ENCODE data around the gene TSPAN14.
A peak's percentile ranks its signal among the peaks of the same experiment; 100 is the strongest.

The TSPAN14 gene

GRCh38 chr10:80506189-80506575 lies 52.1 kb downstream of the TSPAN14 start:
- no peak for DNase-seq

GRCh38 chr10:80506836-80507487 lies 52.9 kb downstream of the TSPAN14 start:
- DNase-seq = no peak

DNA sequence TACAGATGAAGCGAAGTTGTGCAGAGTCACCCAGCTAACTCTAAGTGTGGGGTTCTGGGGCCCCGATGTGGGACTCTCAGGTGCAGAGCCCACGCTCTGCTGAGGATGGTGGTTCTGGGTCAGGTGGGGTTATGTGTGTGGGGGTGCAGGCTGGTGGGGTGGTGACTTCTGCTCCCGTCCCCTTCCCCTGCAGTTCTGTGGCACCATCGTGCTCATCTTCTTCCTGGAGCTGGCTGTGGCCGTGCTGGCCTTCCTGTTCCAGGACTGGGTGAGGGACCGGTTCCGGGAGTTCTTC lies 54.9 kb downstream of the TSPAN14 start:
- DNase-seq = no peak

GRCh38 chr10:80509403-80510161 lies 55.5 kb downstream of the TSPAN14 start:
- peak; percentile 37 to 68 (median 60) for DNase-seq

DNA sequence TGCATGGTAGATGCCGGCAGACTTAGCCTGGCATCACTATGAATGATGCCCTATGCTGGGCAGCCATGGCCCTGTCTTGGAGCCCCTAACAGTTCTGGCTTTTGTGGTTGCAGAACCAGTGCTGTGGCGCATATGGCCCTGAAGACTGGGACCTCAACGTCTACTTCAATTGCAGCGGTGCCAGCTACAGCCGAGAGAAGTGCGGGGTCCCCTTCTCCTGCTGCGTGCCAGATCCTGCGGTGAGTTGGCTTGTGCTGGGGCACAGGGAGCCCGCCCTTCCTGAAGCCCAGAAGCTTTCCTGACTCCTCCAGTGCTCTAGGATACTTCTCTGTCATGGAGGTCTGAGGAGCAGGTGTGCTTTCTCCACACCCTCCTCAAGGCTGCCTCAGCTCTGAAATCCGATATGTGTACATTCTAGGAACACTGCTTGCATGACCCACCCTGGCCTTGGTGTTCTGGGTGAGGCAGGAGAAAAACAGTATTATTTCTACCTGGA lies 58.0 kb downstream of the TSPAN14 start:
- no peak for DNase-seq

GRCh38 chr10:80513106-80513505 lies 59.0 kb downstream of the TSPAN14 start:
- DNase-seq = no peak

DNA sequence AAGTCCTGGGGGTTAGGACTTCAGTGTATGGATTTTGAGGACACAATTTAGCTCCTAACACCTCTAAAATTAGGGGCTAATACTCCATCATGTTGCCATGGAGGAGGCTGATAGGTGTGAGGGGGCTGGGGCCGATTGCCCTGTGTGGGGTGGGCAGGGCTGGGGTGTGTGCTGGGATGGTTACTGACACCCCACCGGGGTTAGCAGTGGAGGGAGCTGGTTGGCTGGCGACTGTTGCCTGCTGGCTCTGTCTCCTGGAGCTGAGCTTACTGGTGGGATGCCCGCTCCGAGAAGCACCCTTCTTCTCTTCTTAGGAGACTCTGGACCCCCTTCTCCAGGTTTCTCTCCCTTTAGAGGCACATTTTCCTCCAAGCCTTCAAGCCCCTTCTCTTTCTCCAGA lies 61.4 kb downstream of the TSPAN14 start:
- DNase-seq = no peak

- DNase-seq = no peak
Measured at GRCh38 chr10:80515941-80516340, 61.8 kb downstream of the TSPAN14 start.

GRCh38 chr10:80516506-80517075 lies 62.5 kb downstream of the TSPAN14 start:
- DNase-seq = no peak

DNA sequence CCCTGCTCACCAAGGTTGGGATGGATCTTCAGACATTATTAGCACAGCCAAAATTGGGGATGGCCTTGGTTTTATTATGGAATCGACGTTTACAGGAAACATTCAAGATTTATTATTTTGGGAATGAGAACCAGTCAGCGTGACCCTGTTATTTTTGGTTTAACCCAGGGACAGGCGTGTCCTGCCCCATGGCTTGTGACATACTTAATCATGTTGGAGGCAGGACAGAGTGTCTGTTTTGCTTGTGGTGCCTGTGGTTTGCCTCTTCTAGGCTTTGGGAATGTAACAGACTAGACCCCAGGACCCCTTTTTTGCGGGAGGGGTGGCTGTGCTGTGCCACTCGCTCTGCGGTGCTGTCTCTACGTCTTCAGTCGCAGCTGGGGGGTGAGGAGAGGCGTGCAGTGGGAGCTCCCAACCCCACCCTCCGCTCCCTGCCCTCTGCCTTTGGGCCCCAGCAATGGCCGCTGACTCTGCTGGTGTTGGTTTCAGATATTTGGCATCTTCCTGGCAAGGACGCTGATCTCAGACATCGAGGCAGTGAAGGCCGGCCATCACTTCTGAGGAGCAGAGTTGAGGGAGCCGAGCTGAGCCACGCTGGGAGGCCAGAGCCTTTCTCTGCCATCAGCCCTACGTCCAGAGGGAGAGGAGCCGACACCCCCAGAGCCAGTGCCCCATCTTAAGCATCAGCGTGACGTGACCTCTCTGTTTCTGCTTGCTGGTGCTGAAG lies 63.5 kb downstream of the TSPAN14 start:
- DNase-seq = no peak

DNA sequence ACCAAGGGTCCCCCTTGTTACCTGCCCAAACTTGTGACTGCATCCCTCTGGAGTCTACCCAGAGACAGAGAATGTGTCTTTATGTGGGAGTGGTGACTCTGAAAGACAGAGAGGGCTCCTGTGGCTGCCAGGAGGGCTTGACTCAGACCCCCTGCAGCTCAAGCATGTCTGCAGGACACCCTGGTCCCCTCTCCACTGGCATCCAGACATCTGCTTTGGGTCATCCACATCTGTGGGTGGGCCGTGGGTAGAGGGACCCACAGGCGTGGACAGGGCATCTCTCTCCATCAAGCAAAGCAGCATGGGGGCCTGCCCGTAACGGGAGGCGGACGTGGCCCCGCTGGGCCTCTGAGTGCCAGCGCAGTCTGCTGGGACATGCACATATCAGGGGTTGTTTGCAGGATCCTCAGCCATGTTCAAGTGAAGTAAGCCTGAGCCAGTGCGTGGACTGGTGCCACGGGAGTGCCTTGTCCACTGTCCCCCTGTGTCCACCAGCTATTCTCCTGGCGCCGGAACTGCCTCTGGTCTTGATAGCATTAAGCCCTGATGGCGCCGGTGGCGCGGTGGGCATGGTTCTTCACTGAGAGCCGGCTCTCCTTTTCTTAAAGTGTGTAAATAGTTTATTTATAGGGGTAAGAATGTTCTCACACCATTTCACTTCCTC lies 64.2 kb downstream of the TSPAN14 start:
- DNase-seq = peak in 3 of 4 experiments; percentile 14 to 43 (median 31)

DNA sequence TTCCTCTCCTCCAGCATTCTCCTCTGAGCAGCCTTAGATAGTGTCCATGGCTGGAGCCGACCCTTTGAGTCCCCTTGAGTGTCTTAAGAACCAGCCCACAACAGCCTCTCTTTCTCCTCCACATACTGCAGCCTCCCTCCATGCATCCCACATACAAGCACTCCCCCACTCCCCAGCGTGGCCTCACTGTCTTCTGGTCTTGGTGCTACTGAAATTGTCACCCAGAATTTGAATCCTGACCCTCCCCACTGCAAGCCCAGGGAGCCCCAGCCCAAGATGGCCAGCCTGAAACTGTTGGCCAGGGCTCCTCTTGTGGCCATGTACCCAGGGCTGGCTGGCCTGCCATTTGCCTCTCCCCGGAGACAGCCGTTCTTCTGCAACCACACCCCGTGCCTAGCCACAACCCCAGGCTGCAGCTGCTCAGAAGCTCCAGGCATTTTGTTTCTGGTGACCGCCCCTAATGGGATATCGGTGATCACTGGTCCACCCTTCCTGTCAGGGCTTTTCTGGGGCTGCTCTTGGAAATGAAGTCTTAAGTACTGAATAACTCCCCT lies 64.8 kb downstream of the TSPAN14 start:
- no peak for DNase-seq

DNA sequence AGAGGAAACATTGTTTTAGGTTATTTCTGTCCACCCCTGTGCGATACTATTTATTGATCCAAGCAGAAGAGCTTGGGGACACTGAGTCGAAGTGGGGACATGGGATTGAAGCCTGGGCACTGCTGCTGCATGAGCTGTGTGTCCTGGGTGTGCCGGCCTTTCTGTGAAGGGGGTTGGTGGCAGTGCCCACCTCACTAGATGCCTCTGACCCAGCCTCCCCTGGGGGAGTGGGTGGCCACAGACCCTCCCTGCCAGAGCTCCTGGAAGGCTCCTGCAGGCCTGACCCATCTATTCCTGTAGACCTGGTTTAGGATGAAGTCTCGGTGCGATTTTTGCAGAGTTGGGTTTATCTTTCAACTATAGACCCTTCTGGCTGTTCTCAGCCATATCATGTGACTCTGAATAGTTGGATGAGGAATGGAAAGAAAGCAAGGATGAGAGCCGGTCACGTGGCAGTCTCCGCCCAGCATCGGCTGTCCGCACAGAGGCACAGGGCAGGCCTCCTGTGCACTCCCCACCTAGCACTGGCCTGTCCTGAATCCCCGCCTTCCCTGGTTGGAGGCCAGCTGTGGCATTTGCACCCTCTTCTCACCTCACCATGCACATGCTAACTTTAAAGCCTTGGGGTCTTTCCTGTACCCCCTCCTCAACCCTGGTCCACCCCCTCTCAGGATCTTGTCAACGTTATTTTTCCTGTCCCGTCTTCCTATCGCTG lies 66.0 kb downstream of the TSPAN14 start:
- no peak for DNase-seq

GRCh38 chr10:80520661-80521470 lies 66.8 kb downstream of the TSPAN14 start:
- no peak for DNase-seq

DNA sequence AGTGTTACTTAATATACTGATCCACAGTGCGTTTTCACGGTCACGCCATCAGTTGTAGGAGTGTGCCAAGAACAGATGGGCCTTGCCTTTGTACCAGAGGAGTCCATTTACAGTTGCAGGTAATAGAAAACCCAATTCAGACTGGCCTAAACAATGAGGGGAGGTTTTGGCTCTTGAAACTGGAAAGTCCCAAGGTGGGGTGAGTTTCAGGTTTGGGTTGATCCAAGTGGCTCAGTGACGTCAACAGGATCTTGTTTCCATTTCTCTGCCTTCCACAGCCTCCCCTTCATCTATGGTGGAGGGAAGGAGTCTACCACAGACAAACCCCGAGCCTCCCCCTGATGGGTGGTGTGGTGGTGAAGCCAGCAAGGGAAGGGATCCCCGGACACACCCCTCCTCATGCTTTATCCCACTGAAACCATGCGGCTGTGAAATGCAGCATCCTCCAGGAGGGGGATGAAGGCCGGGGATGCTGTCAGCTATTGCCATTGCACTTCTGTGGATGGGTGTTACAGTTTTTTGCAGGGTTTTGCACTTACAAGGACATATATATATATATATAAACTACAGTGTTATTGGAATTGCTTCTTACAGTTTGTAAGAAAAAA lies 68.8 kb downstream of the TSPAN14 start:
- DNase-seq = no peak

DNA sequence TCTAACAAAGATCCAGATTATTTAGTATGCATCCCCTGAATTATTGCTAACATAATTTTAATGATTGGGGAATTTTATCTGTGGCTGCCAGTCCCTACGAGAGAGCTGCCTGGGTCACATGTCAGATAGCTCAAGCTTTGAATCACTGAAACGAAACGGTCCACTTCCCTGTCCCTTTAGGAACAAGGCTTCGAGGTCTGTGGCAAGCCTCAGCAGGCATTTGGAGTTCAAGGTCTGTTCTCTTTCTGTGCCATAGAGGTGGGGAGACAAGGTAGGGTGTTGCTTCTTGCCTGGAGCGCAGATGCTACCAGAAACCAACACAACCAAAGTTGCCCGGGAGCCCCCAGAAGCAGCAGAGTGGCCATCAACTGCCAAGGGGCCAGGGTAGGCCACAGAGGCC lies 69.7 kb downstream of the TSPAN14 start:
- DNase-seq = peak; percentile 65 to 82 (median 76)

GRCh38 chr10:80524190-80524909 lies 70.2 kb downstream of the TSPAN14 start:
- no peak for DNase-seq

- no peak for DNase-seq
Measured at GRCh38 chr10:80526218-80526617, 72.1 kb downstream of the TSPAN14 start.

DNA sequence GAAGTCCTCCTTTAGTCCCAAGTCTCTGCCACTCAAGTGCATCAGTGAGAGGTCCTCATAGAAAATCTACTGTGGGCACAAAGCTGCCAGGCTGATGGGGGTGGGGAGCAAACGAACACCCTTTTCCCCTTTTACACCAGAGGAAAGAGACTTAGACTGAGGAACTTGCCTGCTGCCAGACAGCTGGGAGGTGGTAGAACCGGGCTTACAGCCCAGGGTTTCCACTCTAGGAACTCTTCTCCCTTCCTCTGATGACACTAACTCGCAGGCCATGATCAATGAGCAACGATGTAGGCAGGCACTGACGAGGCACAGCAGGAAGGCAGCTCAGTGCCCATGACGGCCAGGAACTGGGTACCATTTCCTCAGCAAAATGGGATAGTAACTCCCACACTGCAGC lies 72.6 kb downstream of the TSPAN14 start:
- DNase-seq = peak; percentile 65 to 84 (median 70)
